H9 (cell line): ENCODE data around the gene ADAMTSL2. TPM values are rescaled to one million over a fixed set of nuclear protein-coding genes. Genes with fewer than 3 reads are reported as not detected.

Experiments
- DNase-seq: peaks from one replicate; pipeline ENCODE4 v3.0.0-alpha.2; 2017
- H2AFZ ChIP-seq: one replicate; pipeline ENCODE4 v1.6.1; 2013; ENCODE audit warnings: mild to moderate bottlenecking, low read length, control low read depth, moderate library complexity
- H2AK5ac ChIP-seq: 2 replicates; pipeline ENCODE4 v1.6.1; 2013; ENCODE audit warnings: low read length, control low read depth, mixed read lengths; ENCODE audit not compliant: insufficient read length
- H2BK120ac ChIP-seq: one replicate; pipeline ENCODE4 v1.6.1; 2013; ENCODE audit warnings: low read depth, mild to moderate bottlenecking, low read length, control low read depth, inconsistent platforms; ENCODE audit not compliant: poor library complexity, severe bottlenecking
- H2BK12ac ChIP-seq: 2 replicates; pipeline ENCODE4 v1.6.1; 2013; ENCODE audit warnings: low read length, control low read depth, mixed read lengths, low read depth; ENCODE audit not compliant: insufficient read length
- H2BK15ac ChIP-seq: 2 replicates; pipeline ENCODE4 v1.6.1; 2013; ENCODE audit warnings: low read depth, low read length, control low read depth
- H2BK20ac ChIP-seq: one replicate; pipeline ENCODE4 v1.6.1; 2013; ENCODE audit warnings: low read depth, mild to moderate bottlenecking, low read length, control low read depth, inconsistent platforms; ENCODE audit not compliant: poor library complexity, severe bottlenecking
- H2BK5ac ChIP-seq: 2 replicates; pipeline ENCODE4 v1.6.1; 2013; ENCODE audit warnings: low read length, control low read depth, mixed read lengths; ENCODE audit not compliant: insufficient read length
- H3K14ac ChIP-seq: 2 replicates; pipeline ENCODE4 v1.6.1; 2013; ENCODE audit warnings: low read length, control low read depth; ENCODE audit not compliant: insufficient read depth
- H3K18ac ChIP-seq: 2 replicates; pipeline ENCODE4 v1.6.1; 2013; ENCODE audit warnings: low read depth, mild to moderate bottlenecking, mixed read lengths, low read length, control low read depth; ENCODE audit not compliant: insufficient read length
- H3K23ac ChIP-seq: 2 replicates; pipeline ENCODE4 v1.6.1; 2013; ENCODE audit warnings: low read length, control low read depth, mixed read lengths, low read depth; ENCODE audit not compliant: insufficient read length
- H3K23me2 ChIP-seq: 2 replicates; pipeline ENCODE4 v1.6.1; 2013; ENCODE audit warnings: low read depth, mild to moderate bottlenecking, mixed read lengths, low read length, control low read depth; ENCODE audit not compliant: insufficient read length, poor library complexity, severe bottlenecking
- H3K27ac ChIP-seq: 2 replicates; pipeline ENCODE4 v1.5.1; 2013; ENCODE audit warnings: low read length, control low read depth, mixed read lengths, low read depth; ENCODE audit not compliant: insufficient read length
- H3K27me3 ChIP-seq: 2 replicates; pipeline ENCODE4 v1.6.1; 2013; ENCODE audit warnings: low read length, control low read depth, inconsistent platforms; ENCODE audit not compliant: insufficient read depth
- H3K4ac ChIP-seq: 2 replicates; pipeline ENCODE4 v1.6.1; 2013; ENCODE audit warnings: low read depth, mild to moderate bottlenecking, control low read depth, inconsistent platforms, low read length, moderate library complexity
- H3K4me1 ChIP-seq: 2 replicates; pipeline ENCODE4 v1.6.1; 2013; ENCODE audit warnings: low read length, control low read depth, inconsistent platforms; ENCODE audit not compliant: insufficient read depth
- H3K4me2 ChIP-seq: 2 replicates; pipeline ENCODE4 v1.6.1; 2013; ENCODE audit warnings: low read length, control low read depth, mixed read lengths; ENCODE audit not compliant: insufficient read length, insufficient read depth
- H3K56ac ChIP-seq: 2 replicates; pipeline ENCODE4 v1.6.1; 2013; ENCODE audit warnings: low read depth, mild to moderate bottlenecking, mixed read lengths, low read length, control low read depth; ENCODE audit not compliant: insufficient read length
- H3K79me1 ChIP-seq: 2 replicates; pipeline ENCODE4 v1.6.1; 2013; ENCODE audit warnings: low read depth, mild to moderate bottlenecking, moderate library complexity, low read length, control low read depth, inconsistent platforms; ENCODE audit not compliant: insufficient read depth, poor library complexity, severe bottlenecking
- H3K79me2 ChIP-seq: 2 replicates; pipeline ENCODE4 v1.6.1; 2013; ENCODE audit warnings: low read length, control low read depth, inconsistent platforms; ENCODE audit not compliant: insufficient read depth
- H3K9ac ChIP-seq: 2 replicates; pipeline ENCODE4 v1.6.1; 2013; ENCODE audit warnings: low read length, control low read depth, mixed read lengths; ENCODE audit not compliant: insufficient read length; ENCODE audit errors: extremely low read depth
- H3K9me3 ChIP-seq: one replicate; pipeline ENCODE4 v1.6.1; 2013; ENCODE audit warnings: low read depth, low read length, inconsistent platforms; ENCODE audit not compliant: control insufficient read depth
- H3T11ph ChIP-seq: one replicate; pipeline ENCODE4 v1.6.1; 2013; ENCODE audit warnings: mild to moderate bottlenecking, low read length, control low read depth, inconsistent platforms
- H4K20me1 ChIP-seq: one replicate; pipeline ENCODE4 v1.6.1; 2013; ENCODE audit not compliant: control insufficient read depth, insufficient read length, insufficient read depth
- H4K5ac ChIP-seq: 2 replicates; pipeline ENCODE4 v1.6.1; 2013; ENCODE audit warnings: low read depth, mild to moderate bottlenecking, mixed read lengths, low read length, control low read depth; ENCODE audit not compliant: insufficient read length
- H4K8ac ChIP-seq: replicated peaks from 2 replicates; pipeline ENCODE4 v1.6.1; 2013; ENCODE audit warnings: low read length, control low read depth, mixed read lengths, low read depth; ENCODE audit not compliant: insufficient read length
- H4K91ac ChIP-seq: 2 replicates; pipeline ENCODE4 v1.6.1; 2013; ENCODE audit warnings: low read depth, mild to moderate bottlenecking, moderate library complexity, mixed read lengths, low read length, control low read depth; ENCODE audit not compliant: insufficient read length
- H3K27ac Mint-ChIP-seq, 3 experiments: 2 replicates in 2 of 3; 3 replicates in 1 of 3; pipeline ENCODE4 v1.8.0; 2020 to 2021; ENCODE audit warnings: mixed read lengths in 3 of 3, mild to moderate bottlenecking in 1 of 3, moderate library complexity in 1 of 3
- H3K27me3 Mint-ChIP-seq: 2 replicates; pipeline ENCODE4 v1.8.0; 2021; ENCODE audit warnings: low read depth, mild to moderate bottlenecking, moderate library complexity, mixed read lengths
- H3K36me3 Mint-ChIP-seq, 3 experiments: 2 replicates in 2 of 3; 3 replicates in 1 of 3; pipeline ENCODE4 v1.8.0; 2020 to 2021; ENCODE audit warnings: low read depth in 3 of 3, mixed read lengths in 3 of 3; ENCODE audit not compliant: insufficient read depth in 1 of 3
- H3K4me1 Mint-ChIP-seq, 2 experiments: 2 replicates each; pipeline ENCODE4 v1.8.0; 2020; ENCODE audit warnings: mixed read lengths in 2 of 2
- H3K4me3 Mint-ChIP-seq, 2 experiments: 2 replicates in 1 of 2; 3 replicates in 1 of 2; pipeline ENCODE4 v1.8.0; 2020 to 2021; ENCODE audit warnings: mild to moderate bottlenecking in 2 of 2, mixed read lengths in 2 of 2, moderate library complexity in 1 of 2
- H3K9me3 Mint-ChIP-seq, 2 experiments: 2 replicates in 1 of 2; 3 replicates in 1 of 2; pipeline ENCODE4 v1.8.0; 2020; ENCODE audit warnings: mild to moderate bottlenecking in 2 of 2, mixed read lengths in 2 of 2, moderate library complexity in 1 of 2
- CTCF ChIP-seq: fragments of 200-600 bp; sonication (generic); conservative IDR thresholded peaks from 3 replicates; pipeline ENCODE4 v1.8.0; 2021; ENCODE audit warnings: antibody characterized with exemption, mild to moderate bottlenecking
- WGBS: extraction: QIAGEN DNeasy Blood & Tissue Kit; methylation state at CpG from one replicate; pipeline ENCODE4 v1.1.7; 2013; ENCODE audit warnings: missing lambda C conversion rate, low lambda C conversion rate, mixed read lengths; ENCODE audit not compliant: insufficient read length; ENCODE audit errors: extremely low coverage; 5-methylcytosine and 5-hydroxymethylcytosine counted together
- total RNA-seq: library from RNA; stranded (reverse); gene quantifications from 2 replicates; pipeline ENCODE4 v1.2.1, GENCODE V29; 2021

Gene ADAMTSL2
- total RNA-seq, 1 experiment from 2014 or later: 0.61 TPM

GRCh38 chr9:133493428-133493827, 41.1 kb upstream of the ADAMTSL2 start:
- H3K23ac ChIP-seq: no peak overlapping the region
- H4K91ac ChIP-seq: no peak overlapping the region
- no peak overlapping the region for H2AK5ac ChIP-seq
- no peak overlapping the region for H3T11ph ChIP-seq
- H3K18ac ChIP-seq: no peak overlapping the region
- H4K5ac ChIP-seq: no peak overlapping the region
- Mint-ChIP-seq H3K27me3 (peaks cover 7% of the 10 kb centered on the region), H3K36me3 (no peaks in the 10 kb centered on the region), H3K4me3 (no peak overlapping the region), H3K4me1 (no peaks in the 10 kb centered on the region), H3K27ac (no peak overlapping the region), H3K9me3 (0 out of 5 replicates have a peak, but pooled peaks cover 0 to under 1% of the 10 kb centered on the region in 2 experiments)
- H3K4me1 ChIP-seq: no peaks in the 10 kb centered on the region
- no peak for DNase-seq
- H4K8ac ChIP-seq: no peak overlapping the region
- H2BK12ac ChIP-seq: no peak overlapping the region
- H3K9ac ChIP-seq: no peak overlapping the region
- H3K9me3 ChIP-seq: no peaks in the 10 kb centered on the region
- no peaks in the 10 kb centered on the region for H4K20me1 ChIP-seq
- H3K4ac ChIP-seq: no peak overlapping the region
- no peak overlapping the region for H2BK15ac ChIP-seq
- no peak overlapping the region for H3K27ac ChIP-seq
- no peaks in the 10 kb centered on the region for H3K79me1 ChIP-seq
- H2AFZ ChIP-seq: no peak overlapping the region
- H3K56ac ChIP-seq: no peak overlapping the region
- H2BK120ac ChIP-seq: no peak overlapping the region
- no peak overlapping the region; the same call in 1 of the 2 replicates for H3K14ac ChIP-seq
- H3K23me2 ChIP-seq: no peaks in the 10 kb centered on the region
- TF ChIP-seq CTCF: no peak
- no peak overlapping the region for H2BK20ac ChIP-seq
- no peak overlapping the region for H3K4me2 ChIP-seq
- H2BK5ac ChIP-seq: no peak overlapping the region
- no peaks in the 10 kb centered on the region for H3K27me3 ChIP-seq
- H3K79me2 ChIP-seq: no peaks in the 10 kb centered on the region
- no CpG with 5 or more reads among the region's 11 CpGs for WGBS
